Superior temporal gyrus (tissue), 1 donor: ENCODE results near the gene MLX.
A peak's percentile ranks its signal among the peaks of the same experiment; 100 is the strongest.
"Not testable (repeated sequence)": the region's sequence is repeated elsewhere in the genome, so short reads cannot be mapped to it uniquely, and the experiment has no call there.

Experiments used
- DNase-seq: peaks from one replicate; pipeline ENCODE4 v3.0.0-alpha.2; 2016; ENCODE audit errors: extremely low spot score

The MLX gene

GRCh38 chr17:42536372-42537155 lies 30.3 kb upstream of the MLX start:
- DNase-seq: peak; percentile 79

- no peak for DNase-seq
Measured at GRCh38 chr17:42537156-42537805, 29.6 kb upstream of the MLX start.

DNA sequence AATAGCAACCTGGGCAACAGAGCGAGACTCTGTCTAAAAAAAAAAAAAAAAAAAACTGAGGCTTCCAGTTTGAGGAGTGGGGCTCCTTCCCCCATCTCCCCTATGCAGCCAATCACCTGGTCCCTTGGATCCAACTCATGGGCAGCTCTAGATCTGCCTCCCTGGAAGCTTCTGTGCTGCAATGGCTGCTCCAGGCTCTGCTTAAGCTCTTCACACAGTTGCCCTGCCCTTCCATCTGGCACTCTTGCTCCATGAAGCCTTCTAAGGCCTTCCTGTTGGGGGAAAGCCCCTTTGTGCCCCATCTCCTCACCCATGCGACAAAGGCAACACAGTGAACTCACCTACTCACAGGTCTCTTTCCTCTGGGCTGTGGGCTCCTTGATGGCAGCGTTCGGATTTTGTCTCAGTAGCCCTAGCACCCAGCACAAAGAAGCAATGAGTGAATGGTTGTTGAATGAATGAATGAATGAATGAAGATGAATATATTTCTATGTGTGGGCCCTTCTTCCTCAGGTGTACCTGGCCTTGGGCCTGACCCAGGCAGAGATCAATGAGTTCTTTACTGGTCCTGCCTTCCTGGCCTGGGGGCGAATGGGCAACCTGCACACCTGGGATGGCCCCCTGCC lies 29.0 kb upstream of the MLX start:
- DNase-seq: no peak

- DNase-seq: no peak
Measured at GRCh38 chr17:42538482-42538881, 28.4 kb upstream of the MLX start.

DNA sequence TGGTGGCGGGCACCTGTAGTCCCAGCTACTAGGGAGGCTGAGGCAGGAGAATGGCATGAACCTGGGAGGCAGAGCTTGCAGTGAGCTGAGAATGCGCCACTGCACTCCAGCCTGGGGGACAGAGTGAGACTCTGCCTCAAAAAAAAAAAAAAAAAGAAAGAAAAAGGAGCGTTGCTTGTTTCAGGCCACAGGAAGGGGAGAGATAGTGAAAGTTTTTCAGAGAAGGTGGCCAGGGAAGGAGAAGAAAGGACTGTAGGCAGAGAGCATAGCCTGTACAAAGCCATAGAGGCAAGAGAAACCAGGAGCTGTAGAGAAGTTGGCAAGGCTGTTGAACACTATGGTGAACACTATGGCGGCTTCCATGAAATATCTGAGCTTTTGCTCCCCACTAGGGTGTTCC lies 26.3 kb upstream of the MLX start:
- DNase-seq: not testable (repeated sequence)

DNA sequence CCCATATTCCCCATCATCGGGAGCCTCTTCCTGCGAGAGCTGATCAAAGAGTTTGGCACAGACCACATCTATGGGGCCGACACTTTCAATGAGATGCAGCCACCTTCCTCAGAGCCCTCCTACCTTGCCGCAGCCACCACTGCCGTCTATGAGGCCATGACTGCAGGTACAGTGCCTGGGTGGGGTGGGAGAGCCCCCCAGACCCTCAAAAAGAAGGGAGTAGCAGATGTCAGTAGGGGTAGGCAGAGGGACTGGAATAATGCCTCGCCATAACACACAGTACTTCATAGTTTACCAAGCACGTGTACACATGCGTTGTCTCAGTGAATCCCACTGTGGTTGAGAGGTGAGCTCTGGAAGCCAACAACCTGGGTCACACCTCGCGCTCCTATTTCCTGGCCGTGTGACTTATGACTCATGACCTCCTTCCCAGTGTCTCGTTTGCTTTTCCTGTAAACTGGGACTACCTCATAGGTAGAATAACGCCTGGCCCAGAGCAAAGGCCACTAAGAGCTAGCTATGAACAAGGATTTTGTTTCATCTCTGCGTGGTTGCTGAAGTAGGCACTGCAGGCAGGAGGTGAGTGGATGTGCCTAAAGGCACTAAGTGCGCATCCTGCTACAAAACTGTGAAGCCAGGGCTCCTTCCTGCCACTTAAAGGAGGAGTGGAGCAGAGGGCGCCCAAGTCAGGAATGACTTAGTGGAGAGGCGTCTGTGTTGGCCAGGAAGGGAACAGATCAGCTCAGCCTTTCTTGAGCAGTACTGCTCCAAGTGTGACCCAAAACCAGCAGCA lies 25.7 kb upstream of the MLX start:
- no peak for DNase-seq

DNA sequence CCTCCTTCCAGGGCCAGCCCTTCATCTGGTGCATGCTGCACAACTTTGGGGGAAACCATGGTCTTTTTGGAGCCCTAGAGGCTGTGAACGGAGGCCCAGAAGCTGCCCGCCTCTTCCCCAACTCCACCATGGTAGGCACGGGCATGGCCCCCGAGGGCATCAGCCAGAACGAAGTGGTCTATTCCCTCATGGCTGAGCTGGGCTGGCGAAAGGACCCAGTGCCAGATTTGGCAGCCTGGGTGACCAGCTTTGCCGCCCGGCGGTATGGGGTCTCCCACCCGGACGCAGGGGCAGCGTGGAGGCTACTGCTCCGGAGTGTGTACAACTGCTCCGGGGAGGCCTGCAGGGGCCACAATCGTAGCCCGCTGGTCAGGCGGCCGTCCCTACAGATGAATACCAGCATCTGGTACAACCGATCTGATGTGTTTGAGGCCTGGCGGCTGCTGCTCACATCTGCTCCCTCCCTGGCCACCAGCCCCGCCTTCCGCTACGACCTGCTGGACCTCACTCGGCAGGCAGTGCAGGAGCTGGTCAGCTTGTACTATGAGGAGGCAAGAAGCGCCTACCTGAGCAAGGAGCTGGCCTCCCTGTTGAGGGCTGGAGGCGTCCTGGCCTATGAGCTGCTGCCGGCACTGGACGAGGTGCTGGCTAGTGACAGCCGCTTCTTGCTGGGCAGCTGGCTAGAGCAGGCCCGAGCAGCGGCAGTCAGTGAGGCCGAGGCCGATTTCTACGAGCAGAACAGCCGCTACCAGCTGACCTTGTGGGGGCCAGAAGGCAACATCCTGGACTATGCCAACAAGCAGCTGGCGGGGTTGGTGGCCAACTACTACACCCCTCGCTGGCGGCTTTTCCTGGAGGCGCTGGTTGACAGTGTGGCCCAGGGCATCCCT lies 23.5 kb upstream of the MLX start:
- peak; percentile 41 for DNase-seq

- DNase-seq: no peak
Measured at GRCh38 chr17:42544874-42545283, 22.0 kb upstream of the MLX start.

GRCh38 chr17:42545755-42546505 lies 21.0 kb upstream of the MLX start:
- not testable (repeated sequence) for DNase-seq

GRCh38 chr17:42547001-42547461 lies 19.9 kb upstream of the MLX start:
- DNase-seq: no peak

DNA sequence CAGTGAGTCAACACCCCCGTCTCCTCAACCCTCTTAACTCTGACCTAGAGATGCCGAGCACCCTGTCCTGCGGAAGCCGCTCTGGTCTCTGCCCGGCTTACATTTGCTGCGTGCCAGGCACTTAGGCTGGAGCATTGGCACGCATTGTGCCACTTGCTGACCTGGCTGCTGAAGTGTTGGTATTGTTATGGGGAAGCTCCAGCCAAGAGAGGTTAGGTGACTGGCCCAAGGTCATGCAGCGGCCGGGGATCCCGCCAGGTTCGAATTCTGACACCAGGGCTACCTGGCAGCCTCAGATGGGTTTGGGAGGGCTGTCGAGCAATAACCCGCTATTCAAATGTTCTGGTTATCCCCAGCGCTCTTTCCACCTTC lies 19.2 kb upstream of the MLX start:
- DNase-seq: no peak

DNA sequence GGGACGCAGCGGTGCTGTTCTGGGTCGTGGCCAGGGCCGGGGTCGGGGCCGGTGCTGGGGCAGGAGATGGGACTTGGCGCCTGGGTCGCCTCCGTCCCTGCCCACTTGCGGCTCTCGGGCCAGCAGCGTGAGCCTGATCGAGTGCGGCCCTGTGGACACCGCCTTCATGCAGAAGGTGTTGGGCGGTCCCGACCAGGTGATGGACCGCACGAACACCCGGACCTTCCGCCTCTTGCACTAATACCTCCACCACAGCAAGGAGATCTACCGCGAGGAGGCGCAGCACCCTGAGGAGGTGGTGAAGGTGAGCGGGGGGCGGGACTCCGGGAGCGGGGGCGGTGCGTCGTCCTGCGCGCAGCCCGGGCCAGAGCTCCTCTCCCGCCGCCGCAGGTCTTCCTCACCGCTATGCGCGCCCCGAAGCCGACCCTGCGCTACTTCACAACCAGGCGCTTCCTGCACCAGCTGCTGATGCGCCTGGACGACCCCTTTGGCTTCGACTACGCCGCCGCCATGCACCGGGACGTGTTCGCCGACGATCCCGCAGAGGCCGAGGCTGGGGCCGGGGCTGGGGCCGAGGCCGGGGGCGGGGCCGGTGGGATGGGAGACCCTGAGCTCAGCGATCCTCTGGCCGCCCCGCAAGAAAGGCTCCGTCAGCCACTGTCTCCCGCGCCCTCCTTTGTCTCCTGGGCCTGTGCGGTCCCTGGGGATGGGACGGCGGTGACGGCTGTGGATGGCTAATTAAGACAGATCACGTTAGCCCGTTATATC lies 18.6 kb upstream of the MLX start:
- no peak for DNase-seq

- no peak for DNase-seq
Measured at GRCh38 chr17:42548993-42549755, 17.7 kb upstream of the MLX start.

DNA sequence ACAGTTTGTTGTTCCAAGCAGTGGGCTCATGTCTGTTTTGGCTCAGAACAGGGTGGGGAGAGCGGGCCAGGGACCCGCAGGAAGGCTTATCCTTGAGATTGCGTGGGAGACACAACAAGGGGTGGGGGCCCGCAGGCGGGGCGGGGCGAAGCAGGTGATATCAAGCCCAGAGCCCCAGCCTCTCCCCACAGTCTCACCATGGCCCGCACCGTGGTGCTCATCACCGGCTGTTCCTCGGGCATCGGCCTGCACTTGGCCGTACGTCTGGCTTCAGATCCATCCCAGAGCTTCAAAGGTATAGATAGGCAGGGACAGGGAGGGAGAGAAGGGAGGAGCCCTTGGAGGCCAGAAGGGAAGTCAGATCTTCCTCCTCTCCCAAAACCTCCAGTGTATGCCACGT lies 14.2 kb upstream of the MLX start, which contains the start of gene HSD17B1:
Gene HSD17B1 (plus strand): TSS at position 188 of the 400 bp plus-strand sequence. CDS start 11 bp downstream, at position 199.
- not testable (repeated sequence) for DNase-seq

DNA sequence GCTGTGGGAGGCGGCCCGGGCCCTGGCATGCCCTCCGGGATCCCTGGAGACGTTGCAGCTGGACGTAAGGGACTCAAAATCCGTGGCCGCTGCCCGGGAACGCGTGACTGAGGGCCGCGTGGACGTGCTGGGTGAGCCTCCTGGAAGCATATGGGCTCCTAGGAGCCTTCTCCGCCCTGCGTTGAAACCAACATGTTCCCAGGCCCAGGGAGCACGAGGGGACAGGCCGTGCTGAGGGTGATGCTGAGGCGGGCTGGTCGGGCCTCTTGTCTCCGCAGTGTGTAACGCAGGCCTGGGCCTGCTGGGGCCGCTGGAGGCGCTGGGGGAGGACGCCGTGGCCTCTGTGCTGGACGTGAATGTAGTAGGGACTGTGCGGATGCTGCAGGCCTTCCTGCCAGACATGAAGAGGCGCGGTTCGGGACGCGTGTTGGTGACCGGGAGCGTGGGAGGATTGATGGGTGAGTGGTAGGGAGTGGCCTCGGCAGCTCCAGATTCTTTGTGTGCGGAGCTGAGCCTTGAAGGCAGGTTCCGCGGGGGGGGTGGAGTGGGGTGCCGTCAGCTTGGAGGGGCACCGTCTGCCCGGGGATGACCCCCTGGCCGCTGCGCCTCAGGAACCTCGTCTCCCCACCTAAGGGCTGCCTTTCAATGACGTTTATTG lies 13.6 kb upstream of the MLX start:
- DNase-seq: no peak

DNA sequence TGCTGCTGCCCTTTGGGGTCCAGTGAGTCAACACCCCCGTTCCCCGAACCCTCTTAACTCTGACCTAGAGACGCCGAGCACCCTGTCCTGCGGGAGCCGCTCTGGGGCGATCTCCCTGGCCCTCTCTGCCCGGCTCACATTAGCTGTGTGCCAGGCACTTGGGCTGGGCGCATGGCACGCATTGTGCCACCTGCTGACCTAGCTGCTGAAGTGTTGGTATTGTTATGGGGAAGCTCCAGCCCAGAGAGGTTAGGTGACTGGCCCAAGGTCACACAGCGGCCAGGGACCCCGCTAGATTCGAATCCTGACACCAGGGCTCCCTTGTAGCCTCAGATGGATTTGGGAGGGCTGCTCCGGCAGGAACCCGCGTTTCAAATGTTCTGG lies 13.0 kb upstream of the MLX start:
- DNase-seq: no peak

- DNase-seq: peak; percentile 79
Measured at GRCh38 chr17:42554250-42555121, 12.4 kb upstream of the MLX start.
